Measurements from ENCODE around the gene TRIB2.

GRCh38 chr2:12701786-12702167, 15.0 kb upstream of the TRIB2 start:
- TF ChIP-seq CTCF (IDR thresholded peaks at IDR 0.05; ENCODE audit: poor library complexity) (no peak), EZH2phosphoT487 (IDR thresholded peaks at IDR 0.05; ENCODE audit: low read depth, severe bottlenecking, unreplicated experiment) (no peak)

All from hepatocyte (in vitro differentiated cells).